ENCODE results near the gene NOXRED1.

DNA sequence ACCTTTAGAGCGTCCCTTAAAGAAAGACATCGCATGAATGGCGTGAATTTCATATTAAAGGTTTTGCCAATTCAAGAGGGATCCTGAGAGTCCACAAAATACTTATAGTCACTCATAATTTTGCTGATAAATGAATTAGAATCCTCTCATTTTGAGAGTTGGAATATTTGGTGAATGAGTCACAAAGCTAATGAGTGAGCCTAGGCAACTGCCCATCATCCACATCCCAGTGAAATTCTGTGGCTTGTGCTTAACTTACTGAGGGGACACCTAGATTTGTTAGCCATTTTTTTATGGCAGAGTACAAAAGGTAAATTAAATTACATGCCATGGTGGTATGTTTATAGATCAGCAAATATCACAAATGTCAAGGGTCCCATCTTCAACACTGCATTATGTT is 12.7 kb upstream of the NOXRED1 start:
- TF ChIP-seq, protein P1, sequence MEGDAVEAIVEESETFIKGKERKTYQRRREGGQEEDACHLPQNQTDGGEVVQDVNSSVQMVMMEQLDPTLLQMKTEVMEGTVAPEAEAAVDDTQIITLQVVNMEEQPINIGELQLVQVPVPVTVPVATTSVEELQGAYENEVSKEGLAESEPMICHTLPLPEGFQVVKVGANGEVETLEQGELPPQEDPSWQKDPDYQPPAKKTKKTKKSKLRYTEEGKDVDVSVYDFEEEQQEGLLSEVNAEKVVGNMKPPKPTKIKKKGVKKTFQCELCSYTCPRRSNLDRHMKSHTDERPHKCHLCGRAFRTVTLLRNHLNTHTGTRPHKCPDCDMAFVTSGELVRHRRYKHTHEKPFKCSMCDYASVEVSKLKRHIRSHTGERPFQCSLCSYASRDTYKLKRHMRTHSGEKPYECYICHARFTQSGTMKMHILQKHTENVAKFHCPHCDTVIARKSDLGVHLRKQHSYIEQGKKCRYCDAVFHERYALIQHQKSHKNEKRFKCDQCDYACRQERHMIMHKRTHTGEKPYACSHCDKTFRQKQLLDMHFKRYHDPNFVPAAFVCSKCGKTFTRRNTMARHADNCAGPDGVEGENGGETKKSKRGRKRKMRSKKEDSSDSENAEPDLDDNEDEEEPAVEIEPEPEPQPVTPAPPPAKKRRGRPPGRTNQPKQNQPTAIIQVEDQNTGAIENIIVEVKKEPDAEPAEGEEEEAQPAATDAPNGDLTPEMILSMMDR (IDR thresholded peaks at IDR 0.05; ENCODE audit: insufficient read depth, low read length, poor library complexity, severe bottlenecking), result no peak
- TF ChIP-seq EZH2phosphoT487 (conservative IDR thresholded peaks at IDR 0.05; ENCODE audit: low read length), result no peak

All from SU-DHL-6 (cell line).